ENCODE data around the gene NT5M.

Gene NT5M

DNA sequence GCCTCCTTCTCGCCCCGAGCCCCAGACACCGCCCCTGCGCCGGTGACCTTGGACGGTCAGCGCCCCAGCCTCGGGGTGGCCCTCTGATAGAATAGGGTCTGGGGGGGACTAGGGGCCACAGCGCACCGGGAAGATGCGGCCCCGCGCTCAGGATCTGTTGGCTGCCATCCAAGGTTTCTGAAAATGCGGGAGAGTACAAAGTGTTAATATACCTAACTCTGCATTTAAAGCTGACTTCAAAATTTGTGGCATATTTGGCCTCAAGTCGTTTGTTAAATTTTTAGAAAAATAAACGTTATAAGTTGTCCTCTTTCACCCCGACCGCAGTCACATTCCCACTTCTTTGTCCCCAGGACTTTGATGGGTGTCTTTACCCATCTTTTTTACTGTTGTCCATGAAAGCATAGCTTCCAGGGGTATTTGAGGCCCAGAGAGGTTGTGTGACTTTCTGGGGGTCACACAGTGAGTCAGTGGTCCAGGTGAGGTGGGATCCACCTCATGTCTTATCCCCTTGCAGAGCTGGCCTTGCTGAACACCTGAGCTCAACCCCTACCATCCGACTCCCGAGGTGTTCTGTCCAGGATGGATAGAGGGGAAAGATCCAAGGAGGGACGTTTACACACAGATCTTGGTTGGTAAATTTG is 796 bp downstream of the NT5M start:
- DNase-seq, result no peak

DNA sequence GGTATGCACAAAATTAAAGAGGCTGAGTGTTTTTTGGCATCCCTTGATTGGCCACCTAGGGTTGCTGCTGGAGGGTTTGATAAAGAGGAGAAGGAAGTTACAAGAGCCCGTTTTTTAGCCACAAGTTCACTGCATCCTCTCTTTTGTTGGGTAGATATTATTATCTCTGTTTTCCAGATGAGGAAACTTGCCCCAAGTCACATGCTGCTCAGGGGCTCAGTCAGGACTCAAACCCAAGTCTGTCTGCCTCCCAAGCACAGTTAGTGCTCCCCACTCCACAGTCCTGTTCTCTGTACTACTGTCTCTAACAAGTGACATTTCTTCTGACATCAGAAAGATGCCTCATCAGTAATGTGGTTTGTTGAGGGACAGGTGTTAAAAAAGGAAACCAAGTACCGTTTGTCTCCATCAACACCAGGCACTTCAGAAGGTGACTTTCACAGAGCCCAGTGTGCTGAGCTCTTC is 1.4 kb downstream of the NT5M start:
- no peak for DNase-seq

DNA sequence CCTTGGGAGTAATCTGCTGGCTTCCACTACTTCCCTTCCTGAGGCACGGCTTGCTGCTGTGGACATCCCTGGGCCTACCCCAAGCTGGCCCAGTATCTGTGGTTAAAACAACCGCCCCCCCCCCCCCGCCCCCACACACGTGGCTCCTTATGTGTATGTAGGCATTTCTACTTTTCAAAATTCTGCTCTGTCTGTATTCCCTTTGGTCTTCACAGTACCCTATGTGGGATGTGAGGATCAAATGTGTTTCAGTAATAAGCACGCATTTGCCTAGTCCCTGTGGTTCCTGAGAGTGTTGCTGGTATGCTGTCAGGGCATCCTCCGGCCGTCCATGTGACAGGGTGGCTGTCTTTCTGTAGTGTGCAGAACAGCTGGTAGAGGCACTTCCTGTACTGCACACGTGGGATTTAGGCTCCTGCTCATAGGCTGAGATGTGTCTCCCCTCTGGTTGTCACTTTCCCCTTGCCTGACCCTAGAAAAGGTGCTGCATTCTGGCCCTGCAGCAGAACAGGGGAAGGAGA is 2.2 kb downstream of the NT5M start:
- no peak for DNase-seq

DNA sequence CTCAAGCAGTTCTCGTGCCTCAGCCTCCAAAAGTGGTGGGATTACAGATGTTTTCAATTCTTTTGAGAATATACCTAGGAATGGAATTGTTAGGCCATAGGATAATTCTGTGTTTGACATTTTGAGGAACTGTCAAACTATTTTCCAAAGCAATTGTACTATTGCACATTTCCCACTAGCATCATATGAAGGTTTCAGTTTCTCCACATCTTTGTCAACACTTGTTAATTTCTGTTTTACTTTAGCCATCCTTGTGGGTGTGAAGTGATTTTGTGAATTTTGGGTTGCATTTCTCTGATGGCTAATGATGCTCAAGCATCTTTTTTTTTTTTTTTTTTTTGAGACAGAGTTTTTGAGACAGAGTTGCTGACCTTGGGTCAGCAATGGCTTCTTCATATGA is 6.2 kb downstream of the NT5M start:
- no peak for DNase-seq

DNA sequence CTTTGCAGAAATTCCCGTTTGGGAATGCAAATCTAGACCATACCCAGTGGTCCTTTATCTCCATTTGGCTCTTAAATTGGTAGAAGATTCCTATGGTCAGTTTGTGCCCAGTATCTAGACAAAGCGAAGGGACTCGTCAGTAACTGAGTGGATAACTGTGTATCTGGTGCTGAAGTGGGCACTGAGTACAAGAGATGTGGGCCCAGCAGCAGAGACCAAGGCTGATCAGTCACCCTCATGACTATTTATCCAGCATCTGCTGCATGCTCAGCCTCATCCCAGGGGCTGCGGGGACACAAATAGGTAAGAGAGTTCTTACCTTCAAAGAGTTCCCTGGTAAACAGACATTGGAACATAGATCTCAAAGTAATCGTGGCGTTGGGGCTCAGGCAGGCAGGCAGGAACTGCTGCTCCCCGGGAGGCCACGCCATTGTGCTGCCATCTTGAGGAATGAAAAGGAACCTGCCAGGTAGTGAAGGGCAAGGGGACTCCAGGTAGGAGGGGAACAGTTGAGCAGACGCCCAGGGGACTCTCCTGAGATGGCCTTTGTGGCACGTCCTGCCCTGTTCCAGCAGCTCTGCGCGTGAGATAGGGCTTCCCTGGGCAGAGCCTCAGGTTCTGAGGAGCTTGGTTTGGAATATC is 10.3 kb downstream of the NT5M start:
- no peak for DNase-seq

DNA sequence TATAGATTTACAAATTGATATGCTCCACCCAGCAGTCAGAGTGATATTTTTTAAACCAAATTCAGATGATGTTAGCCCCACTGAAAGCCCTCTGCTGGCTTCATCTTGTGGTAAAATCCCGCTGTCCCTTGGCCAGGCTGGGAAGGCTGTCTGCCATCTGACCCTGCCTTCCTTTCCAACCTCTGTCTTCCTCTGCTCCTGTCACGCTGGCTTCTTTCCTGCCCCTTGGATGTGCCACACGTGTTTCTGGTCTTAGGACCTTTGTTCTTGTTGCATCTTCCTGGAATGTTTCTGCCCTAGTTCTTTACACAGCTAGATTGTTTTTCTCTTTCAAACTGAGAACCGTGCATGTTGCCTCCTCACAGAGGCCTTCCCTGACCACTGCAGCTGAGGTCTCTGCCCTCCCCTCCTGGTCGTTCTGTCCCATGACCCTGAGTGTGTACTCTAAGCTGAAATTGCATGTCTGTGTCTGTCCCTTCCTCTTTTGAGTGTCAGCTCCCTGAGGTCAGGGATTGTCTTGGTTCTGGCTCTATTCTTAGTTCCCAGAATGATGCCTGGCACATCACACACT is 11.4 kb downstream of the NT5M start:
- no peak for DNase-seq

DNA sequence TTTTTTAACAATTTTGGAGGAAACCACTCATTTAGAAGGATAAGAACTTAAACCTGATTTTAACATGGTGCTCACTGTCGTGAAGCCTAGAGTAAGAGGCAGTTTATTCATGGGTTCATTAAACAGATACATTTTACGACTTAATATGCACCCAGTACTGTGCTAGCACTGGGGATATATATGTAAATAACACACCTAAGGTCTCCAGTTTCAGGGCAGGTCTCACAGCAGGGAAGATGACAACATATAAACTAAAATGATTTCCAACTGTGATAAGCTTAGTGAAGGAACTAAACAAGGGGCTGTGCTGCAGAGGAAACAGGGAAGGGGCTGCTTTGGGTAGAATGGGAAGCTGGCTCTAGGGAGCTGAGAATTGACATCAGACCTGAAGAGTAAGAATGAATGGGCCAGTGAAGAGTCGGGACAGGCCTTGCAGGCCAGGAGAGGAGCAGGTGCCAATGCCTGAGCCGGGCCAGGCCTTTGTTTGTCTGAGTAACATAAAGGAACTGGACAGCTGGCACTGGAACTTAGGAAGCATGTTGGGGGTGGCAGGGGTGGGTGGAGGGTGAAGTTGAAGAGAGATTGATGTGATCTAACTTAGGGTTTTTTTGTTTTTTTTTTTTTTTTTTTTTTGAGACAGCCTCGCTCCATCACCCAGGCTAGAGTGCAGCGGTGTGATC is 12.1 kb downstream of the NT5M start:
- no peak for DNase-seq

DNA sequence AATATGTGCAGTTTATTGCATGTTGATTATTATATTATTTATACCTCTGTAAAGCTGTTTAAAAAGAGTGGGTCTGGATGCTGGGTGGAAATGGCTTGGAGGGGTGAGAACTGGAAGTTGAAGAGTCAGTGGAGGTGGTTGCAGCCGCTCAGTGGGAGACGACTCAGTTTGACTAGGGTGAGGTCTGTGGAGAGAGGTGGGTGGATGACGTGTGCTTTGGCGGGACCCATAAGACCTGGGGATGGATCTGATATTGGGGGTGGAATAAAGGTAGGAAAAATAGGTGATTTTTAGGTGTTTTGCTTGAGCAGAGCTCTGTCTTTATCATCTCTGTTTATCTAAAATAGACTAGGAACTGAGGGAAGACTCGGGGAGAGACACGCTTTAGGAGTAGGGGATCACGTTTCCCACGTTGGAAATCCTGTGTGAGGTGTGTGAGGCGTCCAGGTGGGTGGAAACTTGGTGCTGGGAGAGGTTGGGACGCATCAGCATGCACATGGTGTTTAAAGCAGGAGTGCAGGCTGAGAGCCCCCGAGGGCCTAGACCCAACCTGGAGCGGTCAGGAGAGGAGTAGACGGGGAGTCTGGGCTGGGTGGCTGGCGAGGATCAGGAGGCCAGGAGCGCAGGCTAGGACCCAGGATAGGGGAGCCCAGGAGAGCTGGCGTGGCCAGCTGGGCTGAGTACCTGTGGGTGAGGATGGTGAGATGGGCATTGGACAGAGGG is 17.2 kb downstream of the NT5M start:
- no peak for DNase-seq

DNA sequence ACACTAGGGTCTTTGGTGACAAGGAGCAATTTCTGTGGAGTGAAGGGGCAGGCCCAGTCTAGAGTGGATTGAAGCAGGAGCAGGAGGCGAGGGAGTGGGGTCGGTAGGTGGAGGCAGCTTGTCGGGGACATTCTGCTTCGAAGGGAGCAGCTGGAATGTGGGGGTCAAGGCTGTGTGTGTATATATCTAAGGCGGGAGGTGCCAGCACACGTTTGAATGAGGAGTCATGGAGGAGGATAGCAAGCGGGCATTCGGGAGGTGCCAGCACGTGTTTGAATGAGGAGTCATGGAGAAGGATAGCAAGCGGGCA is 17.7 kb downstream of the NT5M start:
- no peak for DNase-seq

DNA sequence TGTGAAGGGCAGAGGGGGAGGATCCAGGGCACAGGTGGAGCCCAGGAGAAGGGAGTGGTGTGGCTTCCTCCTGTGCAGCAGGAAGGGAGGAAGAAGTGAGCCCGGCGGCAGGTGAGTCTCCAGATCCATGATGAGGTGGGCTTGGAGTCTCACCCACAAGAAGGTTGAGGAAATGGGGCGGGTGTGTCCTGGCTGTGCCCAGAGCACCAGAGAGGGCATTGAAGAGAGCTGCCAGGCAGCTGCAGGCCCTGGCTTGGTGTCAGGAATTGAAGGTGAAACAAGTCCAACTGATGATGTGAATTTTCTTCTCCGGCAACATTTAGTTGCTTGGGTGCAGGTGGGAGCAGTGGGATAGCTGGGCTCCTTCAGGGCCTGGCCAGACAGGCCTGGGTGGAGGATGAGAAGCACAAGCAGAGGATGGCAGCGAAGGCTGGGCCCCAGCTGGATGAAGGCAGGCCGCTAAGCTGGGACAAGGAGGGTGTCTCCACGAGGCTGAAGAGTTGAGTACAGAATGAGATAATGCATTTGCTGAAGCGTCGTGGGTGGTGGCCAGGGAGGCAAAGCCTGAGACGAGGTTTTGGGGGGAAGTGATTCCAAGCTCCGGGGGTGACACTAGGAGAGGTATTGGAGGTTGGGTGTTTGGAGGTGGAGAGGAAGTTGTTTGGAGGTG is 18.3 kb downstream of the NT5M start:
- no peak for DNase-seq

DNA sequence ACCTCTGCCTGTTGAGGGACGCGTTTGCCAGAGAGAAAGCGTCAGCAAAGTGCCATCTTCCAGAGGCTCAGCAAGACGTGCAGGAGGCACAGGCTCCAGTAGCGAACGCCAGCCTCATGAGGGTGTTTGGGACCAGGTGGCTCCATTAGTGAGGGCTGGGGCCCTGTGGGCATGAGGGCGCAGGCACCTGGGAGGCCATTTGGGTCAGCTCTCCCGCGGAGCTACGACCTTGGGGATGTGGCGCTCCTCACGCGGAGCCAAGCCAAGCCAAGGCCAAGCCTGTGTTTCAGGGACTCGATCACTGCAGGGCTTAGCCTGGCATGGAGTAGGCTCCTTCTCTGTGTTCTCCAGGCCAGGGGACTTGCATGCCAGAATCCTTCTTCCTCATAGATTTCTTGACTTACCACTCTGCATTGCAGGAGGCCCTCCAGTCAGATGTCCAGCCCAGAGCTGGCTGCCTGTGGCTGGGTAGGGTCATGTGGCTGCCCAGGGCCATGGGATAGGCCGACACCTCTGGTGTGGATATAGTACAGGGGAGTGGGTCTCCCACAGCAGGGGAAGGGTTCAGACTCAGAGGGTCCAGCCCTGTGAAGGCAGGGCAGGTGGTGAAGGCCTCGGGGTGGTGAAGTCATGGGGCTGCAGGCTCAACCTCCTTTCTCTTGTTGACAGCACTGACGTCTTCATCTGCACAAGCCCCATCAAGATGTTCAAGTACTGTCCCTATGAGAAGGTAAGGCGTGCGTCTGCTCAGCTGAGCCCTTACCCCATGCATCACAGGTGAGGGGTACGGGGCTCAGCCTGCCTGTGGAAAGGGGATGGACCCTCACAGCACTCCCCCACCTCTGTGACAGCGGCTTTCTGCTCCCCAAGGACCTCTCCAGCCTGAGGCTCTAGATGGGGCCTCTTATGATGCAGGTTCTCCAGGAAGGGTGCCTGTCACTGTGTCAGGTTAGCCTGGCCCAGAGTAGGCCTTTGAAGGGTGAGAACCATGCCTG is 19.6 kb downstream of the NT5M start:
- no peak for DNase-seq

DNA sequence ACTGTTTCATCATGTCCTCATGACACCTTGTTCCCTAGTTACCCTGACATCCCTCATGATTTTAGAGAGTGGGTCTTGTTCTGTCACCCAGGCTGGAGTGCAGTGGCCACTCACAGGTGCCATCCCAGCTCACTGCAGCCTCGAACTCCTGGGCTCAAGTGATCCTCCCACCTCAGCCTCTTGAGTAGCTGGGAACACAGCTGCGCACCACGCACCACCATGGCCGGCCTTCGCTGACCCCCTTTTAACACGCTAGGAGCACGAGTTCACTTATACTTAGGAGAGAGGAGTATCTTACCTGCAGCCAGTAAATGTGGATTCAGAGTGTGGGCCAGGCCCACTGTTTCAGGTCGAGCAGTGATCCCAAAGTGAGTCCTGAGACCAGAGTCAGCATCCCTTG is 21.4 kb downstream of the NT5M start:
- DNase-seq, result no peak

DNA sequence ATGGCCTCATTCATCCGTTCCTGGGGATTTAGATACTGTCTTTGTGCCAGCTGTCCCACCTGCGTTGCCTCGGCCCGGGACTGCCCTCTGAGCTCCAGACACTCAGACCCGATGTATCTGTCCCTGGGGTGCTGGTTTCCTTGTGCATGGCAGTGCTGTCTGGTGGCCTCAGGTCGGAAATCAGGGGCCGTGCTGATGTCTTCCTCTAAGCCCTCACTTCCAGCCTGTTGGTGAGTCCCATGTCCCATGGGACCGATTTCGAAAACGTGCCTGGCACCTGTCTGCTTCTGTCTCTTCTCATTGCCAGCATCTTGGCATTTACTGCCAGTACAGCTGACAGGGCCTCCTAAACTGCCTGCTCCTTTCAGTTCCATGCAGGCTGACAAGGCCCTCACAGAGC is 22.1 kb downstream of the NT5M start:
- DNase-seq, result no peak

DNA sequence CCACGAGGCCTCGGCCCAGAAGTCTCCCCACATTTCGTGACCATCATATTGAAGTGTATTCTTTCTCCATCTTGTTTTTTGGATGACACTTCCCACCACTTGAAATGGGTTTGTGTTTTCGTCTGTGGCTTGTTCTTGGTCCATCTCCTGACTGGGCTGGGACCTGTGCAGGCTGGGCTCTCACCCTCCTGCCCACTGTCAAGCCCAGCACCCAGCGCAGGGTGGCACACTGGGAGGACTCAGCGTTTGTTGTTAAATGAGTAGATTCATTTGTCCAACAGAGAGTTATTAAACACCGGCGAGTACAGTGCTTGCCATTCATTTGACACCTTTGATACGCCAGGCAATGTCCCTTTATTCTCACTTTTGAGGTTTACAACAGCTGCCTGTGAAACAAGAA is 22.6 kb downstream of the NT5M start:
- DNase-seq, result no peak

DNA sequence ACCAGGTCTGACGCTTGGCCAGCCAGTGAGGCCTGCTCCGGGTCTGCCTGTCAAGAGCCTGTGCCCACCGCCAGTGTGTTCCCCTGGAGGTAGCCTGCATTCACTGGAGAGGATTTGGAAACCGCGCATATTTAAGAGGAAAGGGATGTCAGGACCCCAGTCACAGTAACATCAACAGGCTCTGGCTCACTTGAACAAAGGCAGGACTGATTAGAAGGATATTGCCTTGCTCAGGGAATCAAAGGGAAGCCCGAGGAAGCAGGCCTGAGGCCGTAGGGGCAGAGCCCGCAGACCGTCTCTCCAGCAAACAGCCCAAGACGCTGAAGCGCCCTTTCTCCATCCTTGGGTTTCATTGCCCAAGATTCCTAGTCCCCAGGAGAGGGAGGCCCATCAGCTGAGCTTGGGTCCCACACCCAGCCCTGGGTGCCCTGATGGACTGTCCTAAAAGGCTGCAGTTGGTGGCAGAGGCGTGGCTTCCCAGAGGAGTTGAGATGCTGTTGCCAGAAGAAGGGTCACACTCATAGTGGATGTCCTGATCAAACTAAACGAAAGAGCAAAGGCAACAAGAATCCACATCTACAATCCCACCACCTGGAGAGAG is 23.2 kb downstream of the NT5M start:
- DNase-seq, result no peak

DNA sequence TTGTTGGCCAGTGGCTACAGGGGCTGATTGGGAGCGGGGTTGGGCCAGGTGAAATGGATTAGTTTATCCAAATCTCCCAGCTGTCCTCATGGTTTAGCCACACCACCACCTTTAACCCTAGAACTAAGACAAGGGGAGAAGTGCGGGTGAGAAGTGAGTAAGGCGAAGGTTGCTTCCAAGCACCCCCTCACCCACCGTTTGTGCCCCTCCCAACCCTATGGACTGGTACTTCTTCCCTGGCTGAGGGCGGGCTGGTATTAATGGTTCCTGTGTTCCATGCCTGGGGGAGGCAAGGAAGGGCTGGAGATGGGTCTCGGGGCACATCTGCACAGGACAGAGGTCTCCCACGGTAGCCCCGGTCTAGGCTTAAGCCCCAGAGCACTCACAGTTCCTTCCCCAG is 25.1 kb downstream of the NT5M start:
- no peak for DNase-seq

DNA sequence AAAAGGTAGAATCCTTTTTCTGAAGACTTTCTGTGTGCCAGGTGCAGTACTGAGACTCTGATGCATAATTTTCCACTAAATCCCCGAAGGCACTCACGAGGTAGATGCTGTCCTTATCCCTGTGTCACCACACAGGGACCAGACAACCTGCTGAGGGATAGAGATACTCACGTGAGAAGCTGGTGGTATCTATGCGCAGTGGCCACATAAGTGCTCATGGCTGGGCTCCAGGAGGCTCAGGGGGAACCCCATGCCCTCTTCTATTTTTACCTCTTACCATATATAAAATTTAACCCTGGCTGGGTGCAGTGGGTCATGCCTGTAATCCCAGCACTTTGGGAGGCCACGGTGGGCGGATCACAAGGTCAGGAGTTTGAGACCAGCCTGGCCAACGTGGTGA is 38.3 kb downstream of the NT5M start:
- no peak for DNase-seq

DNA sequence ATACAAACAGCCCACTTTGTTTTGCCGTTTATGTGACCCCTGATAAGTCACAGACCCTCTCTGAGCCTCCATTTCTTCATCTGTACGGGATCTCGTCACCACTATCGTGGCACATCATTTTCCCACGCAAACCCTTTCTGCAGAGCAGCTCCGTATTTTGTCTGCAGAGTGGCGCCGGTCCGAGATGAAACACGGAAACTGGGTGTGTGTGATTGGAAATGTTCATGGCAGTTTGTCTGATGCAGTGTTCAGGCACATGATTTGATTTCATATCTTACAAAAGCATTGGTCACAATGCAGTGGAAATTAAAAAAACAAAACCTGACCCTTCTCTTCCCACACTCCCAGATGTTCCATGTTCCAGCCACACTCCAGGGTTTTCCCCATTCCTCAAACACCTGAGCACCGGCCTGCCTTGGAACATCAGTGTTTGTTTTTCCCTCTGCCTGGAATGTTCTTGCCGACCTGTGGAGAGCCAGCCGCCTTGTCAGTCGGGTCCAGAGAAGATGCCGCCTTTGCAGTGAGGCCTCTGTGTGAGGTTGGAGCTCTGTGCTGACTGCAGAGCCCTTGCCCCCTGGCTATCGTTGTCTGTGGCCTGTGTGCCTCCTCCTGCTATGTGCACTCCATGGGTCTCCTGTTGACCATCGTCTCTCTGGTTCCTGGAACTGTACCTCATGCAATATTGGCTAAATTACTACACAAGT is 39.2 kb downstream of the NT5M start:
- DNase-seq, result no peak

DNA sequence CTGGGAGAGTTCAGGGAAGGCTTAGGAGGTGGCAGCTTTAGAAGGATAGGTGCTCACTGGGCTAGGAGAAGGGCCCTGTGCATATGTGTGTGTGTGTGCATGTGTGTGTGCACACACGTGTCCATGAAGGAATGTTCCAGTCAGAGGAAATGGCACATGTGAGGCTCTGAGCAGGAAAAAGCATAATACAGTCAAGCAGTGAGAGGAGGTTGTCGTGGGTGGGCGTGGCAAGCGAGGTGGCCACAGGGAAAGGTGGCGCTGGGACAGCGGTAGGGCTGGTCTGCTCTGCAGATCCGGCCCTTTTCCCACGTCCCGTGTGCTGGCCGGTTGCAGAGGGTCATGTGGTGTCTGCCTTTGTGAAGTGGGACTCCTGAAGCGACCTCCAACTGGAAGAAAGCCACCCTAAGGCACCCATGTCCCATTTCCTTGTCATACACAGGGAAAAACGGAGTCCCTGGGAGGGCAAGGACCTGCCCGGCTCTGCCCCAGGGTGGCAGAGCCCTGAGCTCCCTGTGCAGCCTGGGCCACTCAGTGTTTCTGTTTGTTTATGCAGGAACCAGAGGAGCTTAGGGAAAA is 40.1 kb downstream of the NT5M start:
- DNase-seq, result no peak

DNA sequence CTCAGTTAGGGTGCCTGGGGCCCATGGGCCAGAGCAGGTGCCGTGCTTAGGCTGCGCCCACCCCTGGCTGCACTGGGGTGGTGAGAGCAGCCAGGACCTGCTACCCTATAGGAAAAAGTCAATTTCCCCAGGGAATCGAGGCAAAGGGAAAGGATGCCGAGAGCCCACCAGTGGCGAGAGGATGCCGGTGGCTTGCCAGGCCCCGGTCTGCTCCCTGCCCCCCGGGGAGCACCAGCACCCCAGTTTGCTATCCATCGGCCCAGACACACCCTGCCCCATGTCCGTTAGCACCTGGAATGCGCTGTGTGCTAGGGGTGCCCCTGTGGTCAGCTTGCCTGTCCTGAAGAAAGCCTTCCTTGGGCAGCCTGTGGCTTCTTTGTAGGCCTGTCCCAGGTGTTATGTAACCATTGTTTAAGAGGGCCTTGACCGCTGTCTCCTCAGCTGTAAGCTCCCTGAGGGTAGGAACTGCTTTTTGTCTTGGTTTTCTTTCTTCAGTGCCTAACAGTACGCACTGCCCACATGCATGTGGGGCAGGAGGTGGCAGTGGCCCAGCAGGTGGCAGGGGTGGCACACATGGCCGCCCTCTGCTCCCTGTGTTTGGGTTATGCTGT is 40.8 kb downstream of the NT5M start:
- DNase-seq, result no peak
